Urinary bladder (tissue), 4 donors: ENCODE results near the gene OCEL1. TPM values are rescaled to one million over a fixed set of nuclear protein-coding genes. Genes with fewer than 3 reads are reported as not detected.

Experiments
- DNase-seq: peaks from one replicate; pipeline ENCODE4 v3.0.0-alpha.2; 2015; ENCODE audit errors: extremely low spot score
- H3K27ac ChIP-seq: one replicate; pipeline ENCODE4 v1.5.1; 2013; ENCODE audit warnings: low read depth, mild to moderate bottlenecking, moderate library complexity
- H3K36me3 ChIP-seq: one replicate; pipeline ENCODE4 v1.6.1; 2013; ENCODE audit warnings: mild to moderate bottlenecking, moderate library complexity; ENCODE audit not compliant: insufficient read depth
- H3K4me1 ChIP-seq: one replicate; pipeline ENCODE4 v1.6.1; 2013; ENCODE audit warnings: mild to moderate bottlenecking, moderate library complexity; ENCODE audit not compliant: insufficient read depth
- H3K4me3 ChIP-seq: one replicate; pipeline ENCODE4 v1.5.1; 2013; ENCODE audit warnings: low read depth, low read length
- WGBS: extraction: QIAGEN DNeasy Blood & Tissue Kit; methylation state at CpG from one replicate; pipeline ENCODE4 v1.1.7; 2013; 5-methylcytosine and 5-hydroxymethylcytosine counted together
- polyA plus RNA-seq: library from polyadenylated mRNA; stranded (reverse); fragments of 200-250 nt; gene quantifications from one replicate; pipeline ENCODE4 v1.2.3, GENCODE V29; 2013
- total RNA-seq: library from RNA; depleted of rRNA; stranded (reverse); fragments of >200 nt; gene quantifications from one replicate; pipeline ENCODE4 v1.2.3, GENCODE V29; 2014
- donor health status: healthy with polysubstance abuse.
- donor health status: healthy.

The OCEL1 gene
- total and polyA plus RNA-seq, 2 donors, result 5.8 to 28.4 TPM

DNA sequence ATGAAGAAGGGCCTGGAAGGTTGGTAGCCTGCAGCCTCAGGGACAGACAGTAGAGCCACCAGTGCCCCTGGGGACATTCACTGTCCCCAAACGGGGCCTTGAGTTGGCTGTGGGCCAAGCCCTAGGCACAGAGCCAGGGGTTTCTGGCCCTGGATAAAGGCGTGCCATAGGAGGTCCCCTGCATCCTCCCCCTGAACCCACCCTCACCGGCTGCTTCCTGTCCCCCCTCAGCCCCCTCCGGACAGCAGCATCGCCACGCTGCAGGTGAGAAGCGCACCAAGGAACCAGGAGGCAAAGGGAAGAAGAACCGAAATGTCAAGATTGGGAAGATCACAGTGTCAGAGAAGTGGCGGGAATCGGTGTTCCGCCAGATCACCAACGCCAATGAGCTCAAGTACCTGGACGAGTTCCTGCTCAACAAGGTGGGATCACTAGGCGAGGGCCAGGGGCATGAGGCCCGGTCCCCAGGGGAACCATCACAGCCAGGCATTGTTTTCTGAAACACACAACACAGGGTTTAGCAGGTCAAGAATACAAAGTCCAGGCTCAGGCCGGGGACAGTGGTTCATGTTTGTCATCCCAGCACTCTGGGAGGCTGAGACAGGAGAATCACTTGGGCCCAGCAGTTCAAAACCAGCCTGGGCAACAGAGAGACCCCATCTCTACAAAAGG is 25.5 kb upstream of the OCEL1 start:
- H3K36me3 ChIP-seq, result no peaks in the 10 kb centered on the region

DNA sequence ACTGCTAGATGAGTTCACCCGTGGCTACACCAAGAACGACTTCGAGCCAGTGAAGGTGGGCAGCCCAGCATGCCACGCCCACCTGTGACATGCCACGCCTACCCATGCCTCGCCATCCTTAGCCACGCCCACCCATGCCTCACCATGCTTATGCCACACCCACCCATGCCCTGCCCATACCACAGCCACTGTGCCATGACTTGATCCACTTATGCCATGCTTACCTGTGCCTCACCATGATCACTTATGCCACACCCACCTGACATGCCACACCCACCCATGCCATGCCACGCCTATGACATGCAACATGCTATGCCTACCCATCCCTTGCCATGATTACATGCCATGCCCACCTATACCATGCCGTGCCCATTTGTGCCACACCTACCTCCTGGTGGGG is 23.8 kb upstream of the OCEL1 start:
- H3K27ac ChIP-seq, result no peak overlapping the region
- WGBS, result 88% methylated on average over 9 of the region's 9 CpGs
- no peaks in the 10 kb centered on the region for H3K36me3 ChIP-seq
- no peak overlapping the region for H3K4me3 ChIP-seq
- no peak for DNase-seq
- H3K4me1 ChIP-seq, result no peaks in the 10 kb centered on the region

More for the DNA sequence above, 25.5 kb upstream of the OCEL1 start:
- H3K4me1 ChIP-seq, result no peaks in the 10 kb centered on the region
- no peak overlapping the region for H3K27ac ChIP-seq
- H3K4me3 ChIP-seq, result no peak overlapping the region
- WGBS, result 79% methylated on average over 16 of the region's 16 CpGs
- DNase-seq, result no peak

DNA sequence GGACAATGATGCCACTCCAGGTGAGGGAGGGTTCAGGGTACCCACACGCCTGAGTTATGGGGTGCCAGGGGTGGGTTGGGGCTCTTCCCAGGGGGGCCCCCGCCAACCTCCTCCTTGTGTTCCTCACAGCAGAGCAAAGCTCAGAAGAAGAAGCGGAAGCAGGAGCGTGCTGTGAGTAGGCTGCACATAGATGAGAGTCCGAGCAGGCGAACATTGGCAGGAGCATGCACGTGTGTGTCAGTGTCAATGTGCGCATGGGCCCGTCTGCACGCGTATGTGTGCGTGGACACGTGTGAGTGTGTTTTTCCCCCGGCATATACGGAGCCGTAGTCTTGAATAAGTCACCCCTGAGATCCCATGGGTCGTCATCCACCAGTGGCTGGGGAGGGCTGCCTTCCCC is 23.3 kb upstream of the OCEL1 start:
- Histone ChIP-seq H3K4me1 (no peaks in the 10 kb centered on the region), H3K27ac (no peak overlapping the region), H3K36me3 (no peaks in the 10 kb centered on the region), H3K4me3 (no peak overlapping the region)
- no peak for DNase-seq
- WGBS, result 89% methylated on average over 17 of the region's 17 CpGs

DNA sequence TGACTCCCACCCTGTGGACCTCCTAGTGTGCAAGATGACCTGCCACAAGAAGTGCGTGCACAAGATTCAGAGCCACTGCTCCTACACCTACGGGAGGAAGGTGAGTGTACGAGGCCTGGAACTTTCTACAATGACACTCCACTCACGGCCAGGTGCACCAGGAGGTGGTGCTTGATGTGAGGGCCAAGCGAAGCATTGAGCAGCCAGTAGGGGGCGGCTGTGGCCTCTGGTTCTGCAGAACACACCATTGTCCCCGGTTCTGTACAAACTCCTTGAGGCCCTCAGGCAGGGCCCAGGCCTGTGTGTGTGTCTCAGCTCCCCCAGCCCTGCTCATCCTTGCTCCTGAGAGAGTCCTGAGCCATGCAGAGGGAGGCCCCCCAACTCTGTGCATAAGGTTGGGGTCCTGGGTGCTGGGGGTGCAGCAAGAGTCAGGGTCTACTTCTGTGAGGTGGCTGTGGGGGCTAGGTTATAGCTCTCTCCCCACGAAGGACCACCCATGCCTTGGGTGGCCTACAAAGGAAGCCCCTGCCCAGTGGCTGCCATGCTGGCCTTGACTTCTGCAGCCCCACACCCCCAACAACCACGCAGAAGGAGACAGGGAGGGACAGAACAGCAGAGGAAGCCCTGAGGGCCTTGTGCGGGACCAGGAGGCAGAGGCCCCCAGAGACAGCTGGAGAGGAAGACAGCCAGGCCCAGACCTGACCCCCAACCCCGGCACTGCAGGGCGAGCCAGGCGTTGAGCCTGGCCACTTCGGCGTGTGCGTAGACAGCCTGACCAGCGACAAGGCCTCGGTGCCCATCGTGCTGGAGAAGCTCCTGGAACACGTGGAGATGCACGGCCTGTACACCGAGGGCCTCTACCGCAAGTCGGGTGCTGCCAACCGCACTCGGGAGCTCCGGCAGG is 20.5 kb upstream of the OCEL1 start:
- no peak for DNase-seq
- Histone ChIP-seq H3K4me3 (no peak overlapping the region), H3K27ac (no peak overlapping the region), H3K36me3 (peaks cover 2% of the 10 kb centered on the region), H3K4me1 (no peaks in the 10 kb centered on the region)
- WGBS, result 80% methylated on average over 27 of the region's 27 CpGs

DNA sequence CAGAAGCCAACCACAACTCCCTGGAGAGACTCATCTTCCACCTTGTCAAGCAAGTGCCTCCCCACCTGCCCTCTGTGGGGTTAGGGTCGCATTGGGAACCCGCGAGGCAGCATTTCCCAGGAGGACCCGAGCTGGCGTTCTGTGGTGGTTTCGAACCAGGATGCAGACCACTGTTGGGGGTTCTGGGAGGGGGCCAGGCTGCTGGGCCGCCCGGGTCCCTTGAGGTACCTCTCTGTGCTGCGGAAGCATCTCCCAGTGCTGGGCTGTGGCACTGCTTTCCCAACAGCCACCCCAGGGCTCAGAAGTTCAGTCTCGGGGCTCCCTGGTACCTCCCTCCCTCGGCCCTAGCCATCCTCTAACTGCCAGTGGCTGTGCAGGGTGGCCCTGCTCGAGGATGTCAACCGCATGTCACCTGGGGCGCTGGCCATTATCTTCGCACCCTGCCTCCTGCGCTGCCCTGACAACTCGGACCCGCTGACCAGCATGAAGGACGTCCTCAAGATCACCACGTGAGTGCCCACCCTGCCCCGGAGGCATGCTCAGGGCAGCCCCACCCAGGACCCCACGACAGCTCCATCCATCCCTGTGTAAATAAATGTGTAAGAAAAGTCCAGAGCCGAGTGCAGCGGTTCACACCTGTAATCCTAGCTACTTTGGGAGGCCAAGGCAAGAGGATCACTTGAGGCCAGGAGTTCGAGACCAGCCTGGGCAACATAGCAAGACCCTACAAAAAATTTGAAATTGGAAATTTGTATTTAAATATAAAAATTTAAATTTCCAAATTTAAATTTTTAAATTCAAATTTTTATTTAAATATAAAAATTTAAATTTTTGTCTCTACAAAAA is 19.1 kb upstream of the OCEL1 start:
- no peaks in the 10 kb centered on the region for H3K4me1 ChIP-seq
- 95% methylated on average over 25 of the region's 25 CpGs for WGBS
- no peak overlapping the region for H3K4me3 ChIP-seq
- no peak overlapping the region for H3K27ac ChIP-seq
- H3K36me3 ChIP-seq, result peaks cover 2% of the 10 kb centered on the region
- no peak for DNase-seq

DNA sequence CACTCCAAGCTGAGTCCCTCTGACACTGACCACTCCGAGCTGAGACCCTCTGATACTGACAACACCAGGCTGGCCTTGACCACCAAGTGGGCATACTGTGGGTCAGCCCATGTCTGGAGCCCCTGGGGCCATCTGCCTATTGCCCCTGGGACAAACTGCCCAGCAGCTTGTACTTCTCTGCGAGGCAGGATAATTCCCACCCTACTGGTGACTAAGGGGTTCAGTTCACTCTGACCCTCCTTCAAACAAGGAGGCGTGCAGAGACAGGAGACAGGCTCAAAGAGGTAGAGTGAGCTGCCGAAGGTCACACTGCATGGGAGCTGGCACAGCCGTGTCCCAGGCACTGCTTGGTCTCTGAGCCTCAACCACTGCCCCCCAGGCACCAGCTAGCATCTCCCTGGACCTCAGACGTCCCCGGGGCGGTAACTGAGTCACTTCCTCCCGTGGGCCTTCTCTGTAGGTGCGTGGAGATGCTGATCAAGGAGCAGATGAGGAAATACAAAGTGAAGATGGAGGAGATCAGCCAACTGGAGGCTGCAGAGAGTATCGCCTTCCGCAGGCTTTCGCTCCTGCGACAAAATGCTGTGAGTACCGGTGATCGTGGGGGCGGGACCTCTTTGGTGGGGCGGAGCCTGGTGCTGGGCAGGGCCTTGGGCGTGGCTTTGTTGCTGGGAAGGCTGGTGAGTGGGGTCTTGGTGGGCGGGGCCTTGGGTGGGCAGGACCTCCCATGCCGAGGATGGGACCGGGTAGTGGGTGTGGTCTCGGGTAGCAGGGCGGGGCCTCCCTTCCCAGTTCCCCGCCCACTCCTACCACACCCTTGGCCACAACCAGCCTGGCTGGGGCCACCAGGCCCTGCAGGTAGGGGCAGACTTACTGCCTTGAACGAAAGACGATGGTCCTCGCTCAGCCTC is 16.6 kb upstream of the OCEL1 start:
- H3K4me3 ChIP-seq, result no peak overlapping the region
- H3K4me1 ChIP-seq, result no peaks in the 10 kb centered on the region
- H3K36me3 ChIP-seq, result peaks cover 5% of the 10 kb centered on the region
- H3K27ac ChIP-seq, result no peak overlapping the region
- WGBS, result 69% methylated on average over 28 of the region's 28 CpGs
- no peak for DNase-seq

DNA sequence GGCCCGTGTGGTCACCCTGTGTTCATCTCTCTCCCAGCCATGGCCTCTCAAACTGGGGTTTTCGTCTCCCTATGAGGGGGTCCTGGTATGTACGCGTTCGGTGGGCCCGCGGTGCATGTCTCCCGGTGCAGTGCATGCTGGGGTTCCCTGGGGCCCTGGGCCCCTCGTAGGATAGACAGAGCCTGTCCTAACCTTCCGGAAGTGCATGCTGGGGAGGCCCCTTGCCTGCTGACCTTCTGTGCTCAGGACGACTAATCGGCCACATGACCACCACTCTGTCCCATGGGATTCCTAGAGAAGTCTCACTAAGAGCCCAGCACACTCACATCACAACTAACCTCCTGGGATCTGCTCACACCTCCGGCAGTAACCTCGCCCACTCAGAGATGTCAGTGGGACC is 15.7 kb upstream of the OCEL1 start:
- peaks cover 5% of the 10 kb centered on the region for H3K36me3 ChIP-seq
- WGBS, result 88% methylated on average over 14 of the region's 14 CpGs

DNA sequence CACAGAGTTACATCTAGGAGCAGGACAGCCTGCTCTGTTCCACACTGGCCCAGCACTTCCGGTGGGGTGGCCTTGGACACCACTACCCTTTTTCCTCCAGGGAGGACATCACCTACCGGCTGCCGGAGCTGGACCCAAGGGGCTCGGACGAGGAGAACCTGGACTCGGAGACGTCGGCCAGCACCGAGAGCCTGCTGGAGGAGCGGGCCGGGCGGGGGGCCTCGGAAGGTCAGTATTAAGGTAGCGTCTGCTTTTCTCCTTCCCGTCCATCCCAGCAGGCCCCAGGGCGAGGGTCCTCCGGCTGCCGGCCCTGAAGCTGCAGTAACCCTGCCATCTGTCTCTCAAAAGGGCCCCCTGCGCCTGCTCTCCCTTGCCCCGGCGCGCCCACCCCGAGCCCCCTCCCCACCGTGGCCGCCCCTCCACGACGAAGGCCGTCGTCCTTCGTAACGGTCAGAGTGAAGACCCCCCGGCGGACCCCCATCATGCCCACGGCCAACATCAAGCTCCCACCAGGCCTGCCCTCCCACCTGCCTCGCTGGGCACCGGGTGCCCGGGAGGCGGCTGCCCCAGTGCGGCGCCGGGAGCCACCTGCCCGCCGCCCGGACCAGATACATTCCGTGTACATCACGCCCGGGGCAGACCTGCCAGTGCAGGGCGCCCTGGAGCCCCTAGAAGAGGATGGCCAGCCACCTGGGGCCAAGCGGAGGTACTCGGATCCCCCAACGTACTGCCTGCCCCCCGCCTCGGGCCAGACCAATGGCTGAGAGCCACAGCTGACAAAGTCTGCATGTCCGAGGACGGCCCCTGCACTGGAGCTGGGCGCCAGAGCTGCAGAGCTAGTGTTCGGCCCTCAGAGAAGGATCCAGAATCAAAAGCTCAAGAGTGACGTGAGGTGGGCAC is 14.2 kb upstream of the OCEL1 start:
- peaks cover 5% of the 10 kb centered on the region for H3K36me3 ChIP-seq
- no peaks in the 10 kb centered on the region for H3K4me1 ChIP-seq
- no peak overlapping the region for H3K4me3 ChIP-seq
- no peak for DNase-seq
- no peak overlapping the region for H3K27ac ChIP-seq
- 90% methylated on average over 58 of the region's 58 CpGs for WGBS

More for the DNA sequence above, 15.7 kb upstream of the OCEL1 start:
- no peak for DNase-seq
- Histone ChIP-seq H3K27ac (no peak overlapping the region), H3K4me3 (no peak overlapping the region), H3K4me1 (no peaks in the 10 kb centered on the region)

DNA sequence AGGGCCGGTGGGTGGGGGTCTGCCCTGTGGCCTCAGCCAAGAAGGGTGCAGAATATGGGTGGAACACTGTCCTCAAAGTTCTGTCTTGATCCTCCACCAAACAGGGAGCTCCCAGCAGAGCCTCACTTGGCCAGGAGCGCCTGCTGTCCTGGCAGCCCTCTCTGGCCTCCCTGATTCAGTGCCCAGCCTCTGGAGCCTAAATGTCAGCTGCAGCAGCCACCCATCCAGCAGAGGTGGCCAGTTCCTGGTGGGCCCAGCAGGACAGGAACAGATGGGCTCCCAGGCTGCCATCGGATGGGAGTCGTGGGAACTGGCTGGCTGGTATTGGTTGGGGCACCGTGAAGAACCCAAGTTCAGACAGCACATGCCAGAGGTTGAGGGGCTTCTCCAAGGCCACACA is 12.7 kb upstream of the OCEL1 start:
- 84% methylated on average over 5 of the region's 5 CpGs for WGBS
- Histone ChIP-seq H3K4me1 (no peaks in the 10 kb centered on the region), H3K27ac (no peak overlapping the region), H3K4me3 (no peak overlapping the region), H3K36me3 (peaks cover 5% of the 10 kb centered on the region)
- DNase-seq, result no peak

DNA sequence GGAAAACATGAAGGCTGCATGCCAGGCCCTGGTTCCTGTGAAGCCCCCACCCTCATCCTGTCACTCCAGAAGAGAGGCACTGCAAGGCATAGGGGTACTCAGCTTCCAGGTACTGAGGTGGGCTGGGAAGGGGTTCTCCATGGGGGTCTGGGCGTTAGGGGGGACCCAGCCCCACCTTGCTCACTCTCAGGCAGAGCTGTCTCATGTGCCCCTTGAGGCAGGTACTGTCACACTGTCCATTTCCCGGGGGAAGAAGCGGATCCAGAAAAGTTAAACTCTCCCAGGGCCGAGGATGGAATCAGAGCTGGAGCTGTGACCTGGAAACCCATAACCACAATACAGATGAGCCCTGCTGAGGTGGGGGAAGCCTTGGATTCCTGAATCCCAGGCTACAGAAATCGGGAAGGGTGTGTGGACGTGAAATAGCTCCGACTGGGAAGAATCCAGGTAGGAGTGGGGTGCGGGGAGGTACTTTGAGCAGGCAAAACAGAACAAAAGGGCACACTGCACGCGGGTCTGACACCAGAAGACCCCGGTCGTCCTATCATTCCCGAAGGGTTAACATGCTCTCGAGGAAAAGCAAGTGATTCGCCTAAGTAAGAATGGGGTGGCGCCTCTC is 11.4 kb upstream of the OCEL1 start:
- Histone ChIP-seq H3K27ac (peak overlapping the region; percentile 76), H3K36me3 (peaks cover 5% of the 10 kb centered on the region), H3K4me3 (peak overlapping the region; percentile 73), H3K4me1 (no peaks in the 10 kb centered on the region)
- no peak for DNase-seq
- WGBS, result 22% methylated on average over 16 of the region's 16 CpGs

DNA sequence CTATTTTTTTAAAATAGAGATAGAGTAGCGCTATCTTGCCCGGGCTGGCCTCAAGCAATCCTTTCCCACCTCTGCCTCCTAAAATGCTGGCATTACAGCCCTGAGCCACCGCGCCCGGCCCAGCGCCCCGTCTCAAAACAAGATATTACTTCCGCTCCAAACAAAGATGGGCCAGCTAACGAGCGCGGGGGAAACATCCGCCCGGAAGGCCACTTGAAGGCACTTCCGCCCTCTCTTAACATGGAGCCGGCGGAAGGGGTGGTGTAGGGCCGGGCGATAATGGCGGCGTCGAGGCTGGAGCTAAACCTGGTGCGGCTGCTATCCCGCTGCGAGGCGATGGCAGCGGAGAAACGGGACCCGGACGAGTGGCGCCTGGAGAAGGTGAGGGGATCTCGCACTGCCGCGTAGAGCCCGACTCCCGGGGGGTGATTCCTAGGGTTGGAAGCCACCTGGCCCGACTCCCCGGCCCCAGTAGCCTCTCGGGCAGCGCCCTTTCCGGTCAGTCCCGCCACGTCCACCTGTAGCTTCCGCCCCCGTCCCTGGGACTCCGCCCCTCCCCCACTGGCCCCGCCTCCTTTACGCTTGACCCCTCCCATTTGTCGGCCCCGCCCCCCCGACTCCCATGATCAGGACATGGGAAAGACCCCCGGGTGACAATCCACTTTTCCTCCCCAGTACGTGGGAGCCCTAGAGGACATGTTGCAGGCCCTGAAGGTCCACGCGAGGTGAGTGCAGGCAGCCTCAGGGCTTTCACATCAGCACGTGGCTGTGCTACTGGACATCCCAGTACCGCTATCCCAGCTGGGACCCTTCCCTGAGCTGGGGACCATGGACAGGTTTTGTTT is 10.7 kb upstream of the OCEL1 start, which contains the start of gene USE1:
Gene USE1 (plus strand): TSS at position 231 of the 845 bp plus-strand sequence. CDS start 49 bp downstream, at position 280.
- Histone ChIP-seq H3K4me3 (peak within 1 kb of the TSS; percentile 73), H3K4me1 (no peaks in the 10 kb centered on the region), H3K36me3 (peaks cover 2% of the 10 kb centered on the region), H3K27ac (peak within 1 kb of the TSS; percentile 94)
- WGBS, result 2% methylated on average over 56 of the region's 56 CpGs
- DNase-seq, result peak; percentile 89
